Stimulated activated CD4-positive, alpha-beta T cell treated with anti-CD3 and anti-CD28 coated beads, Interleukin-1b, Interleukin-23, amount 100 ng/mL, for 1 hour (primary cell): ENCODE results near the gene ZNF358.

Experiments used
- DNase-seq, 2 donors: peaks; one replicate each; pipeline ENCODE4 v3.0.0-alpha.2; 2020; ENCODE audit warnings: low read depth in 2 of 2

Gene ZNF358

GRCh38 chr19:7489609-7490044 lies 26.3 kb upstream of the ZNF358 start:
- DNase-seq, result no peak

GRCh38 chr19:7492142-7492541 lies 23.8 kb upstream of the ZNF358 start:
- no peak for DNase-seq

GRCh38 chr19:7492558-7492957 lies 23.3 kb upstream of the ZNF358 start:
- no peak for DNase-seq

GRCh38 chr19:7494416-7495098 lies 21.3 kb upstream of the ZNF358 start:
- DNase-seq, result no peak

GRCh38 chr19:7497292-7497691 lies 18.6 kb upstream of the ZNF358 start:
- no peak for DNase-seq

GRCh38 chr19:7500811-7501450 lies 15.0 kb upstream of the ZNF358 start:
- no peak for DNase-seq

GRCh38 chr19:7502552-7502951 lies 13.4 kb upstream of the ZNF358 start:
- DNase-seq, result no peak

GRCh38 chr19:7504684-7505083 lies 11.2 kb upstream of the ZNF358 start:
- DNase-seq, result no peak

GRCh38 chr19:7505288-7505681 lies 10.6 kb upstream of the ZNF358 start:
- no peak for DNase-seq

- no peak for DNase-seq
These were observed 10.1 kb upstream of the ZNF358 start for GRCh38 chr19:7505682-7506384.

- DNase-seq, result no peak
These were observed 9.2 kb upstream of the ZNF358 start for GRCh38 chr19:7506385-7507328.

GRCh38 chr19:7507884-7508283 lies 8.0 kb upstream of the ZNF358 start:
- no peak for DNase-seq

- DNase-seq, result no peak
These were observed 6.3 kb upstream of the ZNF358 start for GRCh38 chr19:7509625-7510024.

GRCh38 chr19:7512400-7512851 lies 3.5 kb upstream of the ZNF358 start:
- DNase-seq, result no peak

- DNase-seq, result no peak
These were observed 1.9 kb upstream of the ZNF358 start for GRCh38 chr19:7513809-7514642.

GRCh38 chr19:7515110-7515644 lies 726 bp upstream of the ZNF358 start:
- DNase-seq, result no peak

GRCh38 chr19:7516333-7516732 lies 430 bp downstream of the ZNF358 start:
- DNase-seq, result no peak

GRCh38 chr19:7516878-7517277 lies 975 bp downstream of the ZNF358 start:
- DNase-seq, result no peak

GRCh38 chr19:7519361-7520130 lies 3.6 kb downstream of the ZNF358 start:
- DNase-seq, result no peak
